NCI-H82 (cell line): ENCODE data around the gene CTTNBP2NL.
A peak's percentile ranks its signal among the peaks of the same experiment; 100 is the strongest.
"Not testable (repeated sequence)": the region's sequence is repeated elsewhere in the genome, so short reads cannot be mapped to it uniquely, and the experiment has no call there.

Experiments
- DNase-seq: peaks from one replicate; lab custom pipeline; 2025; lab: John Stamatoyannopoulos, UW

Gene CTTNBP2NL

GRCh38 chr1:112386024-112386723, 9.8 kb upstream of the CTTNBP2NL start:
- DNase-seq: no peak

- DNase-seq: no peak
Measured at GRCh38 chr1:112386731-112387346, 9.2 kb upstream of the CTTNBP2NL start.

DNA sequence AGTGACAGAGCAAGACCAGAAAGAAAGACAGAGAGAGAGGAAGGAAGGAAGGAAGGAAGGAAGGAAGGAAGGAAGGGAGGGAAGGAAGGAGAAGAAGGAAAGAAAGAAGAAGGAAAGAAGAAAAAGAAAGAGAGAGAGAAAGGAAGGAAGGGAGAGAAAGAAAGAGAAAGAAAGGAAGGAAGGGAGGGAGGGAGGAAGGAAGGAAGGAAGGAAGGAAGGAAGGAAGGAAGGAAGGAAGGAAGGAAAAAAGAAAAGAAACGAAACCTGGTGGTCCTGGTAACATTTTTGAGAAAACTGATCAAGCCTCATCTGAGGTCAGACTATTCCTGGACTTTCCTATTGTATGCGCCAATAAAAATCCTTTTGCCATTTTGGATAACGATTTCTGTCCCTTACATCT, 8.2 kb upstream of the CTTNBP2NL start:
- no peak for DNase-seq

DNA sequence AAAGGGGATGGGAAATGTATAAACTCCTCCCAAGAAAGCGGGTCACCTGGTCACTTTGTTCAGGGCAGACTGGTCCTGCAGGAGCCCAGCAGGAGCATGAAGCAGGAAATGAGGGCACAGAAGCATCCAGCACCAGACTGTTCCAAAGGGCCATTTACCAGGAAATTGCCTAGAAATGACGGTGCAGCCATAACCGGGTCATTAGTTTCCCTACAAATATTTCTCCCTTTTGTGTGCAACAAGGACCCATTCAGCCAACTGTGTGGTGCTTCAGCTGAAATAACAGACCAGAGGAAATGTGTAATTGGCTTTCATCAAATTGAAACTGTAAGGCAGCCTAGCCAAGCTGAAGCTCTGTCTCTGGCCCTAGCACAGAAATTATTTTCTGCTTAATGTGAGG, 7.6 kb upstream of the CTTNBP2NL start:
- DNase-seq: no peak

DNA sequence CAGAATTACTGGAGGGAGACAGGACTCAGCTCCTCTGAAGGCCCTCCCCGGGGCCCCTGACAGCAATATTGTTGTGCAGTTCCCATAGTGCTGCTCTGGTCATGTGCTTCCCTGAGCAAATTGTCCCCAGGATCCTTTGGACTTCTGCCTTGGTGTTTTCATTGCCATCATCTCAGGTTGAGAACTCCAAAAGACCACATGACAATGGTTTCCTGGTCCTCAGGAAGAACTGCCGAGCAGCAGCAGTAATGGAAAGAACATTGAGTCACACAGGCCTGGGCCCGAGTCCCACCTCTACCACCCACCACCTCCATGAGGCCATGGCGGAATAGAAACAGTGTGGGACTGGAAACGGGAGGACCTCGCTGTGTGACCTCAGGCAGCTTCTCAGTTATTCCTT, 6.3 kb upstream of the CTTNBP2NL start:
- DNase-seq: no peak

GRCh38 chr1:112390335-112390734, 5.7 kb upstream of the CTTNBP2NL start:
- DNase-seq: not testable (repeated sequence)

GRCh38 chr1:112390775-112391602, 5.0 kb upstream of the CTTNBP2NL start:
- DNase-seq: peak; percentile 97

GRCh38 chr1:112391603-112391940, 4.4 kb upstream of the CTTNBP2NL start:
- no peak for DNase-seq

DNA sequence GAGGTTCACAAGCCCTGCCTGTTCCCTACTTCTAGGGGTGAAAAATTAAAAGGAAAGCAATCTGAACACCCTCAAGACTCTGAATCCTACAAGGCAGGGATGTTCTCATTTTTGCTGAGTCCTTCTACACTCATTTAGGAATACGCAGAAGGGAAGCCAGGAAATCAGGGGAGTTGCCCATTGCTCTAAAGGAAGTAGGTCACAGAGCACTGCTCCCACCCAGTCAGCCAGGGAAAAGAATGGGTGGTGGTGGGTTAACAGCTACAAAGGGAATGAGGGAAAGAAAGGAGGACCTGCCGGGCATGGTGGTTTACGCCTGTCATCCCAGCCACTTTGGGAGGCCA, 2.4 kb upstream of the CTTNBP2NL start:
- no peak for DNase-seq

- DNase-seq: no peak
Measured at GRCh38 chr1:112394743-112395062, 1.3 kb upstream of the CTTNBP2NL start.

DNA sequence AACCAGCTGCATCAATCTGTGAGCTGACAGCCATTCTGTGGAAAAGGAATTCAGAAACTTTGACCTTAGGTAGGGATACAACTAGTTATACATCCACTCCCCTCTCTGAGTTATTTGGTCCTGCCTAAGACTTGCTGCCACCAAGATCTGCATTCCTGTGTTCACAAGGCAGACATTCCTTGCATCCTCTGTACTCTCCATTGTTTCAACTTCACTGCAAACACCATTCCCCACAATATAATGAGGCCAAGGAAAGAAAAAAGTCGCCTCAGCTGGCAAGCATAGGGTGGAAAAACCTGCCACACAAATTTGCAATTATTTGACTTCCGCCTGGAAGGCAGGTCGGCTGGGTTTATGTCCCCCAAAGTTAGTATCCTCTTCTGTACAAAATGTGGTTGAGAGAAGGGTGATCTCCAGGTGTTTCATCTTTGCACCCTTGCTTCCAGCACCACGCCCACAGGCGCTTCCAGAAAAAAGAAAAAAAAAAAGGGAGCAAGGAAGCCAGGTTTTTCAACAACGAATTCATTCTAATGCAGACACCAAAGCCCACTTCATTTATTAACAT, 676 bp upstream of the CTTNBP2NL start:
- no peak for DNase-seq

DNA sequence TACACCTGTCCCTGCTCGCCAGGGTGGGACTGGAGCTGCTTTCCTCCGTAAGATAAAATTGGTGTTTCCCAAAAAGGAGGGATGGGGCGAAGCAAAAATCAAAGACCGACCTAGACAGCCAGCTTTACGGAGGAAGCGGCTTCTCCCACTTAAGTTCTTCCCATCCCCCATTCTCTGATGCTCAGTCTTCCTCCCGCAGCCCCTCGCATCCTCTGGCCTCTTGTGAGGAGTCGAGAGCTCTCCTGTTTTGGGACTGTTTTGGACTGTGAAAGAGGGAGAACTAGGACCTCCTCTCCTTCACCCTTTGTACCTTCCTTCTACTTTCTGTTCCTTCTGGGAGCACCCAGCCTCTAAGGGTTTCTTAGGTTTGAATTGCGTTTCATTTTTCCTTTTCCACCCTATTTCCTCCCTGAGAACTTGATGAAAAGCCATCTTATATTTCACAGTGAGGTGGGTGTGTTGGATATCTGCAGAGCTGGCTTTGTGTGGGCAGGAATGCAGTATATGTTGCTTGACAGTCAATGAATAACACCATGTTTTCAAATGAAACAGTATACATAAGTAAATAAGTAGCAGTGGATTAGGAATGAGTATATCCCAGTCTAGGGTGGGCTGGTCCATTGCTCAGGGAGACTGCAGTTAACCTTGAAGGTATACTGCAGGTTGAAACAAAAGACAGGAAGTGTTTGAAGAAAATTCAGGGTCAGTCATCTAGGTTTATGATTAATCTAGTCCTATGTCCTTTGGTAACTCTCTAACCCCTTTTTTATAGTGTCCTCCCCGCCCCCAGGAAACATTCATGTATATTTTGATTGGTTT, 848 bp downstream of the CTTNBP2NL start:
- DNase-seq: peak; percentile 70

GRCh38 chr1:112397841-112398240, 1.8 kb downstream of the CTTNBP2NL start:
- no peak for DNase-seq

GRCh38 chr1:112399456-112399855, 3.4 kb downstream of the CTTNBP2NL start:
- DNase-seq: no peak

GRCh38 chr1:112400706-112401105, 4.7 kb downstream of the CTTNBP2NL start:
- not testable (repeated sequence) for DNase-seq

- no peak for DNase-seq
Measured at GRCh38 chr1:112402682-112403643, 6.9 kb downstream of the CTTNBP2NL start.

DNA sequence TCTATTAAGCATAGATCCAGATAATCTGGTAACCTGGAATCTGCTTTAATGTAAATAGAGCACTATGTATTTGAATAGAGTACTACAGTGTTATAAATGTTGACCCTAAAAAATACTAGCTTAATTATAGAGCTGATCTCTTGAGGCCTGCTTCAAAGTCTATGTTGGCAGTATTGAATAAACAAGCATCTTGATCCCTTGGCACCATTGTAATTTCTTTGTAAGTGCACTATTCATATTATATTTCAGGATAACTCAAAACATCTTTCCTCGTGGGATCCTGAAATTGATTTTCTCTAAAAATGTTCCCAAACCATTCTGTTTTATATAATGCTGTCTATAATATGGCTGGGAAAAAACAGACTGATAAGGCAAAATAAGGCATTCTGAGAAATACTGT, 10.8 kb downstream of the CTTNBP2NL start:
- no peak for DNase-seq

DNA sequence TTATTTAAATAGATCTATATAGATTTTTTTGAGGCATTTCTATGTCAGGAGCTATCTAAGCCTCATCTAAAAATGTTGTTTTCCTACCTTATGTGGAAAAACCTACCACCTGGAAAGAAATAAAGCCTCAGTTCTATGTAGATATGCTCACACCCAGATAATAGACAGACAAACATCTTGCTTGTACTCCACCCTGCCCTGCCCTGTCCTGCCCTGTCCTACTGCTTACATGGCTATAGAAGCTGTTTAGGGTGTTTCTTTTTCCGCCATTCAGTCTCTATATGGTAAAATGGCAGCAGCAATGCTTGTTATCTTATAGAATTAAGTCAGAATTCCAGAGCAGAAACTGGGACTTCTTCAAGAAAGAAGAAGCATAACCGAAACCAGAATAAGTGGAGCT, 13.4 kb downstream of the CTTNBP2NL start:
- DNase-seq: no peak

DNA sequence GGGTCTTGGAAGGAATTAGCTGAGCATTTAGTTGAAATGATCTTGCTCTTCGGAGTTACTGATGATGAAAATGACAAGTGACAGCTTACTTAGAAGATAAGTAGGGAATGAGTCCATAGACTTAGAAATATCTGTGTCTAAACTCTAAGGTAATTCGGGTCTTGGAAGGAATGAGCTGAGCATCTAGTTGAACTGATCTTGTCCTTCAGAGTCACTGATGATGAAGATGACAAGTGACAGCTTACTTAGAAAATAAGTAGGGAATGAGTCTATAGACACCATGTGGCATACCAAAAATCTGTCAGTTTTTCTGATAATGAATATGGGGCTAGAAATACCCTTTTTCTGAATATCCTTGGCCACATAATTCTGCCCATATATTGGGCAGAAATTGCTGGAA, 14.7 kb downstream of the CTTNBP2NL start:
- peak; percentile 49 for DNase-seq

DNA sequence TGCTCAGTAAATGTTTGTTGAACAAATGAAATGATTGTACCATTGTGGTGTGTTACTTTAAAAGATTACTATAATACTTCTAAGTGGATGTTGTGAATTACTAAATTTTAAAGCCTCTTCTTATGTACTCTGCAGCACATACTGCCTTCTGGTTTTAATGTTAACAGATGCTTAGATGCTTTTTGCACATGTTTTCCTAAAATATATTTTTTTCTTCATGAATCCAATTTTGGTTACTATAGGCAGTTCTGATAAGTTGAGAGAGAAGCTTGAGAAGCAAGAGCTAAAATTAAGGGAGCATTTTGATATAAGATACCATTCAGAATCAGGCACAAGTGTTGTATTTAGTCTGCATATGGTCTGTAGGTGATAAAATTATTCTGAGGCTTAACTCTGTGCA, 21.3 kb downstream of the CTTNBP2NL start:
- DNase-seq: no peak
